H1 (cell line): Measurements from ENCODE around the gene NRXN2.

ENCODE experiments used
- BRCA1 ChIP-seq: IDR thresholded peaks from 2 replicates; pipeline ENCODE4 v1.6.1; 2012; ENCODE audit warnings: low read depth, low read length, improper control_type of control experiment
- CTCF ChIP-seq, 3 experiments: IDR thresholded peaks; 1 replicate in 2 of 3; 2 replicates in 1 of 3; pipeline versions ENCODE4 v1.5.1 to v1.6.1; 2011; ENCODE audit warnings: low read length in 3 of 3, mild to moderate bottlenecking in 3 of 3, inconsistent platforms in 2 of 3, low read depth in 1 of 3, moderate library complexity in 1 of 3; ENCODE audit not compliant: insufficient read depth in 1 of 3; ENCODE audit errors: control extremely low read depth in 1 of 3
- EP300 ChIP-seq, 2 experiments: IDR thresholded peaks; 1 replicate in 1 of 2; 2 replicates in 1 of 2; pipeline ENCODE4 v1.6.1; 2011 to 2012; ENCODE audit warnings: low read depth in 2 of 2, low read length in 2 of 2, mild to moderate bottlenecking in 2 of 2, borderline replicate concordance in 1 of 2, inconsistent platforms in 1 of 2, moderate library complexity in 1 of 2
- EZH2 ChIP-seq: fragments of 200-600 bp; sonication (generic); IDR thresholded peaks from 2 replicates; pipeline ENCODE4 v1.7.1; 2012; ENCODE audit warnings: low read depth, mild to moderate bottlenecking, moderate library complexity, low read length, inconsistent platforms; ENCODE audit not compliant: severe bottlenecking
- GABPA ChIP-seq: IDR thresholded peaks from 2 replicates; pipeline ENCODE4 v1.6.1; 2011; ENCODE audit warnings: mild to moderate bottlenecking, low read length, moderate library complexity, borderline replicate concordance; ENCODE audit not compliant: insufficient read depth
- GTF2F1 ChIP-seq: IDR thresholded peaks from 2 replicates; pipeline ENCODE4 v1.6.1; 2012; ENCODE audit warnings: low read depth, low read length, improper control_type of control experiment, borderline replicate concordance
- JUND ChIP-seq: IDR thresholded peaks from 2 replicates; pipeline ENCODE4 v1.6.1; 2011; ENCODE audit warnings: mild to moderate bottlenecking, improper control_type of control experiment, low read length
- RBBP5 ChIP-seq: IDR thresholded peaks from 2 replicates; pipeline ENCODE4 v1.7.1; 2012; ENCODE audit warnings: low read depth, mild to moderate bottlenecking, inconsistent platforms, low read length, moderate library complexity, borderline replicate concordance
- SIN3A ChIP-seq, 2 experiments: IDR thresholded peaks in 1 of 2; conservative IDR thresholded peaks in 1 of 2; 2 replicates each; pipeline ENCODE4 v1.6.1; 2011 to 2012; ENCODE audit warnings: low read length in 2 of 2, improper control_type of control experiment in 1 of 2, low read depth in 1 of 2, mild to moderate bottlenecking in 1 of 2
- SP1 ChIP-seq: IDR thresholded peaks from 2 replicates; pipeline ENCODE4 v1.6.1; 2011; ENCODE audit warnings: low read depth, low read length
- YY1 ChIP-seq: IDR thresholded peaks from 2 replicates; pipeline ENCODE4 v1.6.1; 2011; ENCODE audit warnings: low read depth, mild to moderate bottlenecking, low read length
- TF ChIP-seq, protein P1 (sequence below): IDR thresholded peaks from 2 replicates; pipeline ENCODE4 v1.6.1; 2012; ENCODE audit warnings: low read length, inconsistent platforms

GRCh38 chr11:64692764-64693331 is 30.1 kb downstream of the NRXN2 start:
- TF ChIP-seq CTCF (IDR thresholded peaks at IDR 0.05; ENCODE audit: control extremely low read depth in 1 of 3, insufficient read depth in 1 of 3, low read depth in 1 of 3, low read length in 3 of 3) (no peak), YY1 (no peak), GTF2F1 (no peak), JUND (no peak), EZH2 (no peak), SP1 (no peak), RBBP5 (no peak), SIN3A (conservative IDR thresholded peaks at IDR 0.05 in 1 of 2, IDR thresholded peaks at IDR 0.05 in 1 of 2; ENCODE audit: low read depth in 1 of 2, low read length in 2 of 2) (no peak), BRCA1 (no peak), GABPA (no peak), EP300 (IDR thresholded peaks at IDR 0.05; ENCODE audit: borderline replicate concordance in 1 of 2, low read depth in 2 of 2, low read length in 2 of 2) (no peak)
- TF ChIP-seq, protein P1, sequence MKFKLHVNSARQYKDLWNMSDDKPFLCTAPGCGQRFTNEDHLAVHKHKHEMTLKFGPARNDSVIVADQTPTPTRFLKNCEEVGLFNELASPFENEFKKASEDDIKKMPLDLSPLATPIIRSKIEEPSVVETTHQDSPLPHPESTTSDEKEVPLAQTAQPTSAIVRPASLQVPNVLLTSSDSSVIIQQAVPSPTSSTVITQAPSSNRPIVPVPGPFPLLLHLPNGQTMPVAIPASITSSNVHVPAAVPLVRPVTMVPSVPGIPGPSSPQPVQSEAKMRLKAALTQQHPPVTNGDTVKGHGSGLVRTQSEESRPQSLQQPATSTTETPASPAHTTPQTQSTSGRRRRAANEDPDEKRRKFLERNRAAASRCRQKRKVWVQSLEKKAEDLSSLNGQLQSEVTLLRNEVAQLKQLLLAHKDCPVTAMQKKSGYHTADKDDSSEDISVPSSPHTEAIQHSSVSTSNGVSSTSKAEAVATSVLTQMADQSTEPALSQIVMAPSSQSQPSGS, result no peak
